Measurements from ENCODE around the gene METTL16. TPM values are rescaled to one million over a fixed set of nuclear protein-coding genes. Genes with fewer than 3 reads are reported as not detected.

The METTL16 gene
- total and polyA plus RNA-seq, 2 of the 8 experiments (the other 6 are each of a cell fraction or from before 2014, with no cell fraction given), result 22.8 to 59.4 TPM

- Histone ChIP-seq H2AFZ (ENCODE audit: low read length) (no peak overlapping the region), H4K8ac (ENCODE audit: extremely low read depth, insufficient read depth, low read length) (no peak overlapping the region; the same call in 1 of the 2 replicates), H2BK12ac (ENCODE audit: low read depth, low read length) (no peak overlapping the region), H3K4me2 (ENCODE audit: insufficient read depth in 1 of 2, low read depth in 2 of 2, low read length in 2 of 2) (no peak overlapping the region), H4K20me1 (replicated peaks in 1 of 2; ENCODE audit: control insufficient read depth in 1 of 2, insufficient read depth in 2 of 2, low read length in 2 of 2) (peaks cover 0 to 3% of the 10 kb centered on the region in 2 experiments), H3K23me2 (ENCODE audit: low read depth, low read length) (peaks cover 7% of the 10 kb centered on the region), H3K4ac (replicated peaks; ENCODE audit: insufficient read length, low read depth, low read length) (no peak overlapping the region), H2BK20ac (ENCODE audit: low read length) (no peak overlapping the region), H2AK5ac (ENCODE audit: low read depth, low read length) (no peak overlapping the region), H3K18ac (ENCODE audit: extremely low read depth, low read length) (no peak overlapping the region), H3K36me3 (ENCODE audit: control insufficient read depth in 2 of 4, insufficient read depth in 4 of 4, low read length in 3 of 4) (no peaks in the 10 kb centered on the region; a peak in 1 of 8 replicates), H2BK15ac (ENCODE audit: low read length) (no peak overlapping the region), H4K91ac (replicated peaks; ENCODE audit: insufficient read length, low read length) (no peak overlapping the region), H3K79me2 (ENCODE audit: control insufficient read depth in 1 of 2, insufficient read depth in 2 of 2, low read length in 2 of 2) (no peaks in the 10 kb centered on the region), H4K5ac (ENCODE audit: insufficient read length, low read depth, low read length) (no peak overlapping the region), H3K9me3 (ENCODE audit: insufficient read depth in 2 of 2, low read depth in 1 of 2, low read length in 1 of 2) (no peaks in the 10 kb centered on the region), H3K4me1 (replicated peaks in 1 of 4; ENCODE audit: control insufficient read depth in 3 of 4, insufficient read depth in 4 of 4, low read length in 3 of 4) (peaks cover 0 to 3% (median 0%) of the 10 kb centered on the region in 4 experiments; a peak in 2 of 7 replicates), H3K9ac (replicated peaks in 1 of 4; ENCODE audit: extremely low read depth in 1 of 4, low read depth in 3 of 4, low read length in 3 of 4) (no peak overlapping the region), H3K56ac (replicated peaks; ENCODE audit: insufficient read length, low read depth, low read length) (no peak overlapping the region), H3K14ac (ENCODE audit: insufficient read length) (no peak overlapping the region), H2BK120ac (replicated peaks; ENCODE audit: low read depth, low read length) (no peak overlapping the region), H3K27me3 (replicated peaks in 1 of 4; ENCODE audit: control insufficient read depth in 3 of 4, extremely low read depth in 1 of 4, insufficient read depth in 3 of 4, low read length in 3 of 4) (peaks cover 0 to 2% (median 0%) of the 10 kb centered on the region in 4 experiments; a peak in 2 of 7 replicates), H2BK5ac (ENCODE audit: low read depth, low read length) (no peak overlapping the region), H3K79me1 (ENCODE audit: low read depth, low read length) (no peaks in the 10 kb centered on the region), H3K23ac (ENCODE audit: insufficient read length) (no peak overlapping the region), H3K4me3 (ENCODE audit: extremely low read depth in 1 of 4, insufficient read depth in 2 of 4, low read depth in 3 of 4, low read length in 4 of 4) (no peak overlapping the region), H3K27ac (ENCODE audit: low read depth, low read length) (no peak overlapping the region)
- 88% methylated on average over 15 of the region's 15 CpGs; no CpG with 5 or more reads in 1 of the 2 experiments for WGBS, 2 experiments (ENCODE audit: extremely low coverage in 1 of 2, insufficient coverage in 1 of 2, insufficient read length in 1 of 2, insufficient replicate concordance in 2 of 2, low coverage in 1 of 2, low lambda C conversion rate in 2 of 2, missing lambda C conversion rate in 1 of 2)
- DNase-seq (ENCODE audit: low read depth in 1 of 2, low spot score in 2 of 2), result no peak
- ChIA-PET CTCF (ENCODE audit: partially characterized antibody) (interaction anchor here (0.6 to 8.8 kb wide), 7 partner anchors 9 to 106 kb away, joined by 3 to 135 read pairs (median 4); no protein-coding TSS in a partner anchor), POLR2A (ENCODE audit: partially characterized antibody) (interaction anchor here (0.8 to 1.6 kb wide), 5 partner anchors 9 to 67 kb away, joined by 3 to 5 read pairs (median 3); no protein-coding TSS in a partner anchor)
- FAIRE-seq, result no peak
- TF ChIP-seq ZNF274 (IDR thresholded peaks at IDR 0.05; ENCODE audit: borderline replicate concordance, extremely low read depth, low read length) (no peak), PHF8 (conservative IDR thresholded peaks at IDR 0.05; ENCODE audit: low read depth, low read length) (no peak), CBX5 (IDR thresholded peaks at IDR 0.05; ENCODE audit: low read depth, low read length) (no peak), SAP30 (IDR thresholded peaks at IDR 0.05; ENCODE audit: insufficient read depth, insufficient replicate concordance, low read length) (no peak), NRF1 (IDR thresholded peaks at IDR 0.05; ENCODE audit: low read depth, low read length) (no peak), CEBPB (IDR thresholded peaks at IDR 0.05; ENCODE audit: low read depth, low read length) (no peak), HDAC2 (IDR thresholded peaks at IDR 0.05; ENCODE audit: borderline replicate concordance in 1 of 2, low read depth in 2 of 2, low read length in 2 of 2) (no peak), POLR2A (IDR thresholded peaks at IDR 0.05; ENCODE audit: control extremely low read depth in 1 of 2, low read depth in 2 of 2, low read length in 2 of 2) (no peak), CHD2 (IDR thresholded peaks at IDR 0.05; ENCODE audit: low read length) (no peak), E2F6 (IDR thresholded peaks at IDR 0.05) (no peak), TEAD4 (IDR thresholded peaks at IDR 0.05; ENCODE audit: low read depth, low read length) (no peak)
Measured at GRCh38 chr17:2406903-2407790, 104.5 kb downstream of the METTL16 start.
